Measurements from ENCODE around the gene OR5C1.
A peak's percentile ranks its signal among the peaks of the same experiment; 100 is the strongest.
"Not testable (repeated sequence)": the region's sequence is repeated elsewhere in the genome, so short reads cannot be mapped to it uniquely, and the experiment has no call there.

Gene OR5C1

DNA sequence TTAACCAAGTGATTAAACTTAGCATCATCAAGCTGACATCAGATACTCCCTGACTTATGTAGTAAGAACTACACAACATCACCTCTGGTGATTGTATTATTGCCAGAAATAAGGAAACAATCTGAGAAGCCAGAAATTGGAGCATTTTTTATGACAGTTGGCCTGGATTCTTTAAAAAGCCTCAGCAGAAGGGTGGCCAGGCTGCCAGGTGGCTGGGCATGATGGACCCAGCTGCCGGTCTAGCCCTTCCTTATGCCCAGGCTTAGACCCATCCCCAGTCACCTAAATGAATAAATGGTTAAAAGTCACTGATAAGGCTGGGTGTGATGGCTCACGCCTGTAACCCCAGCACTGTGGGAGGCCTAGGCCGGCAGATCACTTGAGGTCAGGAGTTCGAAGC, 24.0 kb downstream of the OR5C1 start:
- no peak for DNase-seq (ENCODE audit: low read depth)

DNA sequence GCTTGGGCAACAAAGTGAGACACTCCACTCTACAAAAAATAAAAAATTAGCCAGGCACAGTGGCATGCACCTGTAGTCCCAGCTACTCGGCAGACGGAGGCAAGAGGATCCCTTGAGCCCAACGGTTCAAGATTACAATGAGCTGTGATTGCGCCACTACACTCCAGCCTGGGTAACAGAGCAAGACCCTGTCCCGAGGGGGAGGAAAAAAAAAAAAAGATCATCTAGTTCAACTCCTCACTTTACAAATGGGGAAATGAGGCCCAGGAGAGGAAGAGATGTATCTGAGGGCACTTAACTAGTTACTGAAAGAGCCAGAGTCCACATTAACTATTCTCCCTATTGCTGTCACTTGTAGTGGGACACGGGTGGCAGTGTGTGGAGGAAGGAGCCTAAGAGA, 25.8 kb downstream of the OR5C1 start:
- no peak for DNase-seq (ENCODE audit: low read depth)

DNA sequence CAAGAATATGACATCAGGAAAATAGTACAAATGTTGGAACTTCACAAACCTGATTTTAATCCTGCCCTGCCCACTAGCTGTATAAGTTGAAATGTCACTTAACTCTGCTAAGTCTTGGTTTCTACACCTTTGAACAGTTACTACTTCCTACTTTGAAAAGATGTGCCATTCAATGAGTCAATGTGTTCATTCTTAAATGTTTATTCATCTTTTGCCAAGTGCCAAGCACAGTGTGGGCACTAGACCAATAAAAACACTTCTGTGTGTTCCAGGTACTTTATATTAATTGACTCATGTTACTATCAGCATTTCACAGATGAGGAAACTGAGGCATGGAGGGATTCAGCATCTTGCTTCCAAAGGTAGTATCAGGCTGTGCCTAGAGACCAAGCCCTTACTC, 26.8 kb downstream of the OR5C1 start:
- DNase-seq (ENCODE audit: low read depth) = no peak

DNA sequence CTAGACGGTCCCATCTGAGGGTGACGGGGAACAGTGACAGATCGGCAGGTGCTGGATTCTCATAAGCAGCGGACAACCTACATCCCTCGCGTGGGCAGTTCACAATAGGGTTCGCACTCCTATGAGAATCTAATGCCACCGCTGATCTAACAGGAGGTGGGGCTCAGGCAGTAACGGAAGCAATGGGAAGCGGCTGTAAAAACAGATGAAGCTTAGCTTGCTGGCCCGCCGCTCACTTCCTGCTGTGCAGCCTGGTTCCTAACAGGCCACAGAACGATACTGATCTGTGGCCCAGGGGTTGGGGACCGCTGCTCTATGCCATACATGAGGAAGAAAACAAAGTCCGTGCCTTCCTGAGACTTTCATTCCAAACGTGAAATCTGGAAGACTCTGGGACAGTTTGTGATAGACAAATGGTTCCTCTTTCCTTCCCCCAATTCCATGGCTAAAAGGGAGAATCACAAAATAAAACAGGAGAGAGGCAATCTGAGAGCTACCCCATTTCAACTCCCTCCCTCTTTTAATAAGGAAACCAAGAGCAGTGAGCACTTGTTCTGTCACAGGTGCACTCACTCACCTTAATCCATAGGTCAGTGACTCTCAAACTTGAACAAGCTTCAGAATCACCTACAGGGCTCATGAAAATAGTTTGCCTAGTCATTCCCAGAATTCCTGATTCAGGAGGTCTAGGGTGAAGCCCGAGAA, 27.6 kb downstream of the OR5C1 start:
- no peak for DNase-seq (ENCODE audit: low read depth)

DNA sequence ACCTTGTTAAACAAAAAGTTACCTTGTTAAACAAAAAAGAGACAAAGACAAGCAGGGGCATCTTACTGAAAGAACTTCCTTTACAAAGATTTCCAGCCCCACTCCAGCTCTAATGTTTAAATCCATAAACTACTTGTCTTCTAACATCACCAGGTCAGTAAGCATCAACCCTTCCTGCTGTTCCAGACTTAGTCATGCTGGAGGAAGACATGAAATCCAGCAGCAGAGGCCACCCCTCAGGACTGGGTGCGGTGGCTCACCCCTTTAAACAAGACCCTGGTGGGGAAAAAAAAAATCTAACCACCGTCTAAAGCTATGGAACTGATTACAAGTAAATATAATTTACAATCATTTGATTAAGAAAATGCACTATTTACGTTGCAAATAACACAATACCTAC, 30.6 kb downstream of the OR5C1 start:
- DNase-seq (ENCODE audit: low read depth) = no peak

DNA sequence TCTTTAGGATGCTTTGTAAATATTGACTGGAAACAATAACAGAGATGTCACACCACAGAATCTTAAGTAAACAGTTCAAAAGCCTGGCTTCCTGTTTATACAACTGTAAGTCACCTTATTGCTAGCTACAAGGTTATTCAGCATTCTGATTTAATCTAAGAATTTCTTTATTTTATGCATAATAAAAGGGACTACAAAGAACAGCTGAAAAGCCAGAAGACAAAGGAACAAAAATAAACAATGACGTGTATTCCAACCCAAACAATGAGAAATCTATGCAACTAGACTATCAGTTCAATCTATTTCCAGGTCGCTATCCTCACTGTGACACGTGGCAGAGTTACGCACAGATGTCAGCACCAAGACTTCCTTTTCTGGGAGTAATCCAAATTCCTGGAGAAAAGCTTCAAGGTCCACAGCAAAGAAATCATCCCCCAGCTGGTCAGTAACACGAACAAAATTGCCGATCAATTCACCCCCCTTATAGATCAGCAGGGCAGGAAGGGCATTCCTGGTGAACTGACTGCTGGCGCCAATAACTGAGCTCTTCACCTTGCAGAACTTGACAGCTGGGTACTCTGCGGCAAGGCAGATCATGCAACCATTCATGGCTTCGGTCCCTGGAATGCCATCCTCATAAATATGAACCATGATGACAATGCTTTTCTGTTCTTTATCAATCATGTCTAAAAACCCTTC, 31.2 kb downstream of the OR5C1 start:
- DNase-seq (ENCODE audit: low read depth) = no peak

DNA sequence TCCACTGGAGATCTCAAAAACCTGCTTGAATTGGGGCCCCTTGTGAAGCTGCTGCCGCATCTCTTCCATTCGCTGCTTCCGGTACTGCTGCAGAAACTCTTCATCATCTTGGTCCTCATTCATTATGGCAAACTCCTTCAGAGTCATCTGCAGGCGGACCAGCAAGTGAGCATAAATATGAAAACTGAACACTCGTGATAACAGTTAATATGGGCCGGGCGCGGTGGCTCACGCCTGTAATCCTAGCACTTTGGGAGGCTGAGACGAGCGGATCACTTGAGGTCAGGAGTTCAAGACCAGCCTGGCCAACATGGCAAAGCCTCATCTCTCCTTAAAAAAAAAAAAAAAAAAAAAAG, 31.7 kb downstream of the OR5C1 start:
- DNase-seq (ENCODE audit: low read depth) = no peak

DNA sequence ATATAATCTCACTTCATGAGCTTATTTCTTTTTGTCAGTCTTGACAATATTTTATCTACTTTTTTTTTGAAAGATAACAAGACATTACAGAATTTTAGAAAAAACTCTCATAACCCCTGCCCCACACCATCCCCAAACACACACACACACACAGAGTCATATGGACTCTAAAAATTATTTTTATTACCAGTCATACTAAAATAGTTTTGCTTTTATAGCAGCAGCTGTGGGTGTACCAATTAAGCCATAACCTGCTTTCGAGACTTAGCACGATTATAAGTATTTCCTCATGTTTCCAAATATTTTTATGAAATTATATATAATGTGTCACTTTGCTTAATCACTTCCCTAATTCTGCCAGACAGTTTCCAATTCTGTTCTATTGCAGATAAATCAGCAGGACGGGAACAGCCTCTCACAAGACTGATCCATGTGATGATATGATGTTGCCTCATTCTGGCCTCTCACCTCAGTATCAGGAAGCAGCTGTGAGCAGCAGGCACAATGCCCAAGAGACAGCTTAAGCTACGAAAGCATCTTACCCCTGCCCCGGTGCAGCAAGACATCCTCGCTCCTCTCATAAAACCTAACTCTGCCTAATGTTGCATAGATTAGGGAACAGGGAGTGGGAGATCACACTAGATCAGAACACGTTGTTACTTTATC, 32.7 kb downstream of the OR5C1 start:
- peak; percentile 43 for DNase-seq (ENCODE audit: low read depth)

DNA sequence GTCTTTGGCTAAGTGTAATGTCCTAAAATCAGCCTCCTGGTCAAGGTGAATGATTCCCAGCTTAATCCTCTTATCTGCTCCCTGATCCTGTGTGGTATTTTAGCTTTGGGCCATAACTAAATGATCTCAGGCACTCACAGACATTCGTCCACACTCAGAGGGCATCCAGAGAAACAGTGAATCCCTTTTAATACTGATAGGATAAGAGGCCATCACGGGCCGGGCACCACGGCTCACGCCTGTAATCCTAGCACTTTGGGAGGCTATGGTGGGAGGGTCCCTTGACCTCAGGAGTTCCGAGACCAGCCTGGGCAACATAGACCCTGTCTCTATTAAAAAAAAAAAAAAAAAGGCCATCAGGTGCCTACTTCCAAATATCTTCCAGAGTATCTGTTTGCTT, 33.3 kb downstream of the OR5C1 start:
- DNase-seq (ENCODE audit: low read depth) = no peak

DNA sequence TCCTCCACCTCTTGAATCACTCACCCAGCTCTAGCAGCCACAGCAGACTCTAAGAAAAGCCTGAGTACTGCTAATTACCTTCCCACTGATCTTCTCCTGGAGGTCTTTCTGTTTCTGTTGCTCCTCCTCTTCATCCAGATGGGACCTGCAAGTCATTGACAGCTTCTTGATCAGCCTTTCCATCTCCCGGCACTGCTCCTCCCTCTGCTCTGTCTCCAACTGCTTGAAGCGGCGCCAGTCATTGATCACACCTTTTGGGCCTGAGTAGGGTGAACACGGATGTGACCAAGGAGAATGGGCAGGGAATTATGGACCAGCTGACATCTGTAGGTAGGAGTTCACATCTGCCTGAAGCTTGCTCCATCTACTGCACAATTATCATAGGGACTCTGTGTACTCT, 34.2 kb downstream of the OR5C1 start:
- no peak for DNase-seq (ENCODE audit: low read depth)

DNA sequence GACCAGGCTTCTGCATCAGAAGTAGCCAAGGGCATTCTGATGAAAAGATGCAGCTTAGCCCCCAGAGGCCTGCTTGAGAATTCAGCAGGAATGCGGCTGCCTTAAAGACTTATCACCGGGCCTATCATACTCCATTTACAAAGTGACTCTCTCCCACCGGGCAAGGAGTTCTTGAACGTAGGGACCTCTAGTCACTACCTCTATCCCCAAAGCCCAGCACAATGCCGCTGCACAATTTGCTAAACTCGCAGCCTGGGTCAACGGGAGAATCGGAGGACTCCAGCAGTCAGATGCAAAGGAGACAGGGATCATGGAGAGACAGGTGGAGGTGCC, 39.0 kb downstream of the OR5C1 start:
- no peak for DNase-seq (ENCODE audit: low read depth)

DNA sequence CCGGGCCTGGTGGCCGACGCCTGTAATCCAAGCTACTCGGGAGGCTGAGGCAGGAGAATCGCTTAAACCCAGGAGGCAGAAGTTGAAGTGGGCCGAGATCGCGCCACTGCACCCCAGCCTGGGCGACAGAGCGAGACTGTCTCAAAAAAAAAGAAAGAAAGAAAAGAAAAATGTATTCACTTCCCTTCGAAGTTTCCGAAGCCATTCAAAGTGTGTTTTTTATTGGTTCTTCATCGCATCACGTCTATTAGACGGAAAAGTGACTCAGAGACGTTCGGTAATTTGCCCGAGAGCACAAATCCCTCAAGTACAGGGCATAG, 40.2 kb downstream of the OR5C1 start:
- DNase-seq (ENCODE audit: low read depth) = not testable (repeated sequence)

DNA sequence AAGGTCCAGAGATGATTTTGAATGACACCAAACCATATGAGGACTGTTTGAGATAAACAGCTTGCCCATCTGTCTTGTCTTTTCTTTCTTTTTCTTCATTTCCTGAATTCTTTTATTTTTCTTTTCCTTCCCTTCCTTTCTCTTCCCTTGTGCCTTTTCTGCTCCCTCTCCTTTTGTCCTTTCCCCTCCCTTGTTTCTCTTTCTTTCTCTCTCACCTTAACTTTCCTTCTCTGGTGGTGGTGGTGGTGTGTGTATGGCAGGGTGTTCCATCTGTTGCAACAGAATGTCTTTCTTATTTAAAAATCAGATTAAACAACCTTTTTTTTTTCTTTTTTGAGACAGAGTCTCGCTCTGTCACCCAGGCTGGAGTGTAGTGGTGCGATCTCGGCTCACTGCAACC, 43.5 kb downstream of the OR5C1 start:
- DNase-seq (ENCODE audit: low read depth) = no peak

DNA sequence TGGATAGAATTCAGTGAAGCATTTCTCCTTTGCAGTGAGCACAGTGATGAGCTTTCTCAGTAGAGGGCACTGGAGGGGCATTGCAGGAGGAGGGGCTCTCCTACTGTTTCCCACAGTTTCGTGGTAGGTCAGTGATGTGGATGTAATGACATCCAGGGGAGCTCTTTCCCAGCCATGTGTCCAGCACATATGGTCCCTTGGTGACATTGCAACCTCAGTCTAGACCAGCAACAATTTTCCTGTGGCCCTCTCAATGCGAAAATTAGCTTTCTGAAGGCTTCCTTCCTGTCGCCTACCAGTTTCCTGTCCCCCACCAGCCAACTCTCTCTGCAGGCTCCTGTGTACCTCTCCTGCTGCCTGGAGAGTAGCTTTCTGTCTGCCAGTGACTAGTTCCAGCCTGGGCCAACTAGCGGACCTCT, 46.6 kb downstream of the OR5C1 start:
- no peak for DNase-seq (ENCODE audit: low read depth)

DNA sequence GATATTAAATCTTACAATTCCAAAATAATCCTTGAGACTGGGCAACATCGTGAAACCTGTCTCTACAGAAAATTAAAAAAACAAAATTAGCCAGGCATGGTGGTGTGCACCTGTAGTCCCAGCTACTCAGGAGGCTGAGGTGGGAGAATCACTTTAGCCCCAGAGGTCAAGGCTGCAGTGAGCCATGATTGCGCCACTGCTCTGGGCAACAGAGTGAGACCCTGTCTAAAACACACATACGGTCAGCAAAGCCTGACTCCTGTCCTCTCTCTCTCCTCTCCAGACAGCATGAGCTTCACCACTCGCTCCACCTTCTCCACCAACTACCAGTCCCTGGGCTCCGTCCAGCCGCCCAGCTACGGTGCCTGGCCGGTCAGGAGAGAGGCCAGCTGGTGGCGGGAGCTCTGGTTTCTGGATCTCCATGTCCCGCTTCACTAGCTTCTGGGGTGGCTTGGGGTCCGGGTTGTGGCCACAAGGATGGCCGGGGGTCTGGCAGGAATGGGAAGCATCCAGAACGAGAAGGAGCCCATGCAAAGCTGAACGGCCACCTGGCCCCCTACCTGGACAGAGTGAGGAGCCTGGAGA, 48.6 kb downstream of the OR5C1 start:
- no peak for DNase-seq (ENCODE audit: low read depth)

DNA sequence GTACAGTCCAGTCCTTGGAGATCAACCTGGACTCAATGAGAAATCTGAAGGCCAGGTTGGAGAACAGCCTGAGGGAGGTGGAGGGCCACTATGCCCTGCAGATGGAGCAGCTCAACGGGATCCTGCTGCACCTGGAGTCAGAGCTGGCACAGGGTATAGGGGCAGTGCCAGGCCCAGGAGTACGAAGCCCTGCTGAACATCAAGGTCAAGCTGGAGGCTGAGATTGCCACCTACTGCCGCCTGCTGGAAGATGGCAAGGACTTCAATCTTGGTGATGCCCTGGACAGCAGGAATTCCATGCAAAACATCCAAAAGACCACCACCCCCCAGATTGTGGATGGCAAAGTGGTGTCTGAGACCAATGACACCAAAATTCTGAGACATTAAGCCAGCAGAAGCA, 49.7 kb downstream of the OR5C1 start:
- DNase-seq (ENCODE audit: low read depth) = not testable (repeated sequence)

Data from fibroblast of the conjunctiva (primary cell).